ENCODE data around the gene MAGIX. TPM values are rescaled to one million over a fixed set of nuclear protein-coding genes. Genes with fewer than 3 reads are reported as not detected.

MAGIX gene
- total and polyA plus RNA-seq, 2 experiments from 2014 or later, result 6.5 to 7.1 TPM

- no peak for TF ChIP-seq CTCF (IDR thresholded peaks at IDR 0.05; ENCODE audit: poor library complexity)
- Histone ChIP-seq H3K4me1 (ENCODE audit: insufficient read depth) (no peaks in the 10 kb centered on the region), H3K4me3 (peak overlapping the region; percentile 64), H3K79me2 (no peaks in the 10 kb centered on the region), H3K36me3 (replicated peaks; ENCODE audit: insufficient read depth, low read depth) (no peaks in the 10 kb centered on the region), H3K9me3 (ENCODE audit: low read depth) (no peaks in the 10 kb centered on the region), H3K9me2 (replicated peaks; ENCODE audit: insufficient read depth) (no peaks in the 10 kb centered on the region), H4K20me1 (ENCODE audit: insufficient read depth, poor library complexity, severe bottlenecking) (no peaks in the 10 kb centered on the region), H3K4me2 (peak overlapping the region; percentile 80), H3K27ac (peak overlapping the region; percentile 84), H3K27me3 (no peaks in the 10 kb centered on the region), H2AFZ (no peak overlapping the region)
- DNase-seq (ENCODE audit: low spot score), result peak; percentile 95
- WGBS (ENCODE audit: low lambda C conversion rate, missing lambda C conversion rate), result 54% methylated on average over 31 of the region's 32 CpGs
Observed at GRCh38 chrX:49190821-49191573, 28.4 kb downstream of the MAGIX start.

- Histone ChIP-seq H3K4me2 (peak overlapping the region; percentile 80), H3K27me3 (no peaks in the 10 kb centered on the region), H3K9me3 (ENCODE audit: low read depth) (no peaks in the 10 kb centered on the region), H4K20me1 (ENCODE audit: insufficient read depth, poor library complexity, severe bottlenecking) (no peaks in the 10 kb centered on the region), H2AFZ (no peak overlapping the region), H3K27ac (peak overlapping the region; percentile 81), H3K79me2 (no peaks in the 10 kb centered on the region), H3K9me2 (replicated peaks; ENCODE audit: insufficient read depth) (no peaks in the 10 kb centered on the region), H3K4me1 (ENCODE audit: insufficient read depth) (no peaks in the 10 kb centered on the region), H3K4me3 (peak overlapping the region; percentile 64), H3K36me3 (replicated peaks; ENCODE audit: insufficient read depth, low read depth) (no peaks in the 10 kb centered on the region)
- TF ChIP-seq EZH2 (IDR thresholded peaks at IDR 0.05; ENCODE audit: borderline replicate concordance) (no peak), CTCF (IDR thresholded peaks at IDR 0.05; ENCODE audit: poor library complexity) (no peak), EZH2phosphoT487 (IDR thresholded peaks at IDR 0.05; ENCODE audit: low read depth, severe bottlenecking, unreplicated experiment) (no peak)
- WGBS (ENCODE audit: low lambda C conversion rate, missing lambda C conversion rate), result 57% methylated on average over 34 of the region's 34 CpGs
- DNase-seq (ENCODE audit: low spot score), result no peak
Observed at GRCh38 chrX:49191574-49192011, 29.0 kb downstream of the MAGIX start.

GRCh38 chrX:49192722-49193328, 30.3 kb downstream of the MAGIX start:
- Histone ChIP-seq H2AFZ (no peak overlapping the region), H3K79me2 (no peaks in the 10 kb centered on the region), H3K27me3 (no peaks in the 10 kb centered on the region), H3K4me2 (no peak overlapping the region), H3K9me2 (replicated peaks; ENCODE audit: insufficient read depth) (no peaks in the 10 kb centered on the region), H3K4me1 (ENCODE audit: insufficient read depth) (no peaks in the 10 kb centered on the region), H4K20me1 (ENCODE audit: insufficient read depth, poor library complexity, severe bottlenecking) (no peaks in the 10 kb centered on the region), H3K4me3 (no peak overlapping the region), H3K27ac (no peak overlapping the region), H3K9me3 (ENCODE audit: low read depth) (no peaks in the 10 kb centered on the region), H3K36me3 (replicated peaks; ENCODE audit: insufficient read depth, low read depth) (no peaks in the 10 kb centered on the region)
- no peak for DNase-seq (ENCODE audit: low spot score)
- peak; percentile 45 for TF ChIP-seq CTCF (IDR thresholded peaks at IDR 0.05; ENCODE audit: poor library complexity)
- no peak for TF ChIP-seq EZH2 (IDR thresholded peaks at IDR 0.05; ENCODE audit: borderline replicate concordance)
- 75% methylated on average over 10 of the region's 10 CpGs for WGBS (ENCODE audit: low lambda C conversion rate, missing lambda C conversion rate)

All from hepatocyte (in vitro differentiated cells).